HL-60 (cell line): ENCODE data around the gene SOX6.

ENCODE experiments used
- POLR2AphosphoS5 ChIP-seq: IDR thresholded peaks from 2 replicates; pipeline ENCODE4 v1.6.1; 2012; ENCODE audit warnings: low read depth
- TF ChIP-seq, protein P1 (sequence below): IDR thresholded peaks from one replicate; pipeline ENCODE4 v1.5.1; 2011; ENCODE audit warnings: low read length, control low read depth, inconsistent platforms; ENCODE audit not compliant: insufficient read depth

DNA sequence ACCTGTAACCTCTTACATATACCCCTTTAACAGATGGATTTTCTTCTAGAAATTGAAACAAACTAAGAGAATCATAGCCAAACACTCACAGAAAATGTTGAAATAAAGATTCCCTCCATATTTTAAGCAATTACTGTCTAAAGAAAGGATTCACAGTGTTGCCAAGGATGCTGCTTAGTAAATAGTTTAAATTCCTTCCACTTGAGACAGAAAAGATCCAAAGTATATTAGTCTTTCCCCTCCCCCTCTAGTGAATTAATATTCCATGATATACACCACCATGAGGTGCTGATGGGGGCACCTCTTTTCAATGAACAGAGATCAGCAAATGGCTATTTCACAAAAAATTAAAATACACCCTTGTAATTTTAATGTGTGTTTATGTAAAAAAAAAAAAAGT lies 186.8 kb downstream of the SOX6 start:
- TF ChIP-seq, protein P1, sequence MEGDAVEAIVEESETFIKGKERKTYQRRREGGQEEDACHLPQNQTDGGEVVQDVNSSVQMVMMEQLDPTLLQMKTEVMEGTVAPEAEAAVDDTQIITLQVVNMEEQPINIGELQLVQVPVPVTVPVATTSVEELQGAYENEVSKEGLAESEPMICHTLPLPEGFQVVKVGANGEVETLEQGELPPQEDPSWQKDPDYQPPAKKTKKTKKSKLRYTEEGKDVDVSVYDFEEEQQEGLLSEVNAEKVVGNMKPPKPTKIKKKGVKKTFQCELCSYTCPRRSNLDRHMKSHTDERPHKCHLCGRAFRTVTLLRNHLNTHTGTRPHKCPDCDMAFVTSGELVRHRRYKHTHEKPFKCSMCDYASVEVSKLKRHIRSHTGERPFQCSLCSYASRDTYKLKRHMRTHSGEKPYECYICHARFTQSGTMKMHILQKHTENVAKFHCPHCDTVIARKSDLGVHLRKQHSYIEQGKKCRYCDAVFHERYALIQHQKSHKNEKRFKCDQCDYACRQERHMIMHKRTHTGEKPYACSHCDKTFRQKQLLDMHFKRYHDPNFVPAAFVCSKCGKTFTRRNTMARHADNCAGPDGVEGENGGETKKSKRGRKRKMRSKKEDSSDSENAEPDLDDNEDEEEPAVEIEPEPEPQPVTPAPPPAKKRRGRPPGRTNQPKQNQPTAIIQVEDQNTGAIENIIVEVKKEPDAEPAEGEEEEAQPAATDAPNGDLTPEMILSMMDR = no peak
- no peak for TF ChIP-seq POLR2AphosphoS5
